Measurements from ENCODE around the gene POLE. TPM values are rescaled to one million over a fixed set of nuclear protein-coding genes. Genes with fewer than 3 reads are reported as not detected.

Gene POLE, protein sequence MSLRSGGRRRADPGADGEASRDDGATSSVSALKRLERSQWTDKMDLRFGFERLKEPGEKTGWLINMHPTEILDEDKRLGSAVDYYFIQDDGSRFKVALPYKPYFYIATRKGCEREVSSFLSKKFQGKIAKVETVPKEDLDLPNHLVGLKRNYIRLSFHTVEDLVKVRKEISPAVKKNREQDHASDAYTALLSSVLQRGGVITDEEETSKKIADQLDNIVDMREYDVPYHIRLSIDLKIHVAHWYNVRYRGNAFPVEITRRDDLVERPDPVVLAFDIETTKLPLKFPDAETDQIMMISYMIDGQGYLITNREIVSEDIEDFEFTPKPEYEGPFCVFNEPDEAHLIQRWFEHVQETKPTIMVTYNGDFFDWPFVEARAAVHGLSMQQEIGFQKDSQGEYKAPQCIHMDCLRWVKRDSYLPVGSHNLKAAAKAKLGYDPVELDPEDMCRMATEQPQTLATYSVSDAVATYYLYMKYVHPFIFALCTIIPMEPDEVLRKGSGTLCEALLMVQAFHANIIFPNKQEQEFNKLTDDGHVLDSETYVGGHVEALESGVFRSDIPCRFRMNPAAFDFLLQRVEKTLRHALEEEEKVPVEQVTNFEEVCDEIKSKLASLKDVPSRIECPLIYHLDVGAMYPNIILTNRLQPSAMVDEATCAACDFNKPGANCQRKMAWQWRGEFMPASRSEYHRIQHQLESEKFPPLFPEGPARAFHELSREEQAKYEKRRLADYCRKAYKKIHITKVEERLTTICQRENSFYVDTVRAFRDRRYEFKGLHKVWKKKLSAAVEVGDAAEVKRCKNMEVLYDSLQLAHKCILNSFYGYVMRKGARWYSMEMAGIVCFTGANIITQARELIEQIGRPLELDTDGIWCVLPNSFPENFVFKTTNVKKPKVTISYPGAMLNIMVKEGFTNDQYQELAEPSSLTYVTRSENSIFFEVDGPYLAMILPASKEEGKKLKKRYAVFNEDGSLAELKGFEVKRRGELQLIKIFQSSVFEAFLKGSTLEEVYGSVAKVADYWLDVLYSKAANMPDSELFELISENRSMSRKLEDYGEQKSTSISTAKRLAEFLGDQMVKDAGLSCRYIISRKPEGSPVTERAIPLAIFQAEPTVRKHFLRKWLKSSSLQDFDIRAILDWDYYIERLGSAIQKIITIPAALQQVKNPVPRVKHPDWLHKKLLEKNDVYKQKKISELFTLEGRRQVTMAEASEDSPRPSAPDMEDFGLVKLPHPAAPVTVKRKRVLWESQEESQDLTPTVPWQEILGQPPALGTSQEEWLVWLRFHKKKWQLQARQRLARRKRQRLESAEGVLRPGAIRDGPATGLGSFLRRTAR (N-terminal part only)
- 100 to 1,000 TPM; 117 to 123 TPM for total RNA-seq

DNA sequence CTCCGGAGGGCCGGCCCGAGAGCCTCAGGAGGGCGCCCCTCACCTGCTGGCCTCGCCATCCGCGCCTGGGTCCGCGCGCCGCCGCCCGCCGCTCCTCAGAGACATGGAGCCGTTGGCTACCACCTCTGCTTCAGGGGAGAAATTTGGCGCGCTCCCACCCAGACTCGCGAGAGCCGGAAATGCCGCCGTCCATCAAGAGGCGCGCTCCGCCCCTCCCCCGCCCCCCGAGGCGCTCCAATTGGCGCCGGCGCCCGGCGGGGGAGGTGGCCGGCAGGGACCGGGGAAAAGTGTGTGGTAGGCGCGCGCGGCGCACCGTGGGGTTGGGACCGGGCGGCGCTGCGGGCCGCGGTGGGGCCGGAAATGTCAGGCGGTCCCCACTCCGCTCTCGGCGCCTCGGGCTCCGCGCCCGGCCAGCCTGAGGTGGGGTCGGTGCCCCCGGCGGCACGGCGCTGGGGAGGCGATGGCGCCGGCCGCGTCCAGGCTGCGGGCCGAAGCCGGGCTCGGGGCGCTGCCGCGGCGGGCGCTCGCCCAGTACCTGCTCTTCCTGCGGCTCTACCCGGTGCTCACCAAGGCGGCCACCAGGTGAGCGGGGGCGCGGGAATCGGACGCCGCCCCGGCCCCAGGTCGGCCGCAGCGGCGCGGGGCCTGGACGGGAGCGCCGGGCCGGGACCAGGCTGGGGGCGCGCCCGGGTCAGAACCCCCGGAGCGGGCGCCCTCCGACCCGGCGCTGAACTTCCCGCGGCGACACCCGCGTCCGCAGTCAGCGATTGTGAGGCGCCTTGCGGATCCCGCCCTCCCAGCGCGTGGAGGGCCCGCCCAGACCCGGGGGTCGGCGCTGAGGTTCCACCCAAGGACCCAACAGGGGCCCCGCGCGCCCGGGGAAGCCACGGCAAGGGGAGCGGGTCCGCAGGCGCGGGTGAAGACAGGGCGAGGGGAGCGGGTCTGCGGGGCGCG is at the start of gene POLE, which contains the start of gene PXMP2:
TSS of gene POLE (minus strand) at position 132 of the 954 bp plus-strand sequence. CDS start at position 105, 27 bp downstream.
TSS of gene PXMP2 (plus strand) at position 377 of the 954 bp plus-strand sequence. CDS start at position 461, 84 bp downstream.
- peaks cover 17% of the 10 kb centered on the region for H3K4me1 Mint-ChIP-seq
- no peaks in the 10 kb centered on the region for H3K9me3 Mint-ChIP-seq
- no peaks in the 10 kb centered on the region for H3K27me3 Mint-ChIP-seq
- peak; percentile 95 for DNase-seq
- peaks cover 23% of the 10 kb centered on the region for H3K36me3 Mint-ChIP-seq
- H3K4me3 Mint-ChIP-seq: peak within 1 kb of the TSS; percentile 80
- H3K27ac Mint-ChIP-seq: peak within 1 kb of the TSS; percentile 75

DNA sequence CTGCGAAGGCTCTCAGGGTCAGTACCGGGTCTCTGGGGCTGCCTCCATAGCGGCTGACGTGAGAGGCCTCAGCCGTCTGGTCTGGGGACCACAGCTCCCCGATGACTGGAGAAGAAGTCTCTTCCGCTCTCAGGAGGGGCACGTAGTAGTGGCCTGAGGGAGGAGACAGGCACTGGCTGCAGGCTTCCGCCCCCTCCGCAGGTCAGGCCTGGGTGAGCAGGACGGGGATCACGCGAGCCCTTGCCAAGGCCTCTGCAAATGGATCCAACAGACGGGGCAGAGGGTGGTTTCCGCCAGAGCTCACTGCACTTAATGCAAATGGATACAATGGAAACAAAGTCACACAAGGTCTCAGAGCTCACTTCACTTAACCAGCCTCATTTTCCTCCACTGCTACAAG is 49.8 kb upstream of the POLE start:
- peaks cover 44% of the 10 kb centered on the region for H3K36me3 Mint-ChIP-seq
- H3K9me3 Mint-ChIP-seq: no peaks in the 10 kb centered on the region
- no peaks in the 10 kb centered on the region for H3K27me3 Mint-ChIP-seq
- no peak overlapping the region for H3K4me3 Mint-ChIP-seq
- H3K4me1 Mint-ChIP-seq: peaks cover 3% of the 10 kb centered on the region
- DNase-seq: no peak
- no peak overlapping the region for H3K27ac Mint-ChIP-seq

DNA sequence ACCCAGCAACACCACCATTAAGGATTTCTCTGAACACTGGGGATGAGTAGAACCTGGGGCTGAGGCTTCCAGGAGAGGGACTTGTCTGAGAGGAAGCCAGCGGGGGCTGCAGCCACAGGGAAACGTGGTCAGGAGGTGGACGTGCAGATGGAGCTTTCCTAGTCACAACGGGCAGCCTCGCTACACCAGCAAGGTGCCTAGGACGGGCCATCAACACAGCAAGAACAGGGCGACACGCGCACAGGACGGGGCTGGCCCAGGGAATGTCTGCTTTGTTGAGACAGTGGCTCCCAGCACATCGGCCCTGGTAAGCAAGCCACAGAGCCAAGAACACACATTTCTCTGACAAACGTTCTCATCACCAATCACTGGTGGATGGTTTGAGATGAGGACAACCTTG is 49.2 kb upstream of the POLE start:
- Mint-ChIP-seq H3K36me3 (peaks cover 48% of the 10 kb centered on the region), H3K4me3 (no peak overlapping the region), H3K9me3 (no peaks in the 10 kb centered on the region), H3K27me3 (no peaks in the 10 kb centered on the region), H3K4me1 (peaks cover 1% of the 10 kb centered on the region), H3K27ac (no peak overlapping the region)
- no peak for DNase-seq

DNA sequence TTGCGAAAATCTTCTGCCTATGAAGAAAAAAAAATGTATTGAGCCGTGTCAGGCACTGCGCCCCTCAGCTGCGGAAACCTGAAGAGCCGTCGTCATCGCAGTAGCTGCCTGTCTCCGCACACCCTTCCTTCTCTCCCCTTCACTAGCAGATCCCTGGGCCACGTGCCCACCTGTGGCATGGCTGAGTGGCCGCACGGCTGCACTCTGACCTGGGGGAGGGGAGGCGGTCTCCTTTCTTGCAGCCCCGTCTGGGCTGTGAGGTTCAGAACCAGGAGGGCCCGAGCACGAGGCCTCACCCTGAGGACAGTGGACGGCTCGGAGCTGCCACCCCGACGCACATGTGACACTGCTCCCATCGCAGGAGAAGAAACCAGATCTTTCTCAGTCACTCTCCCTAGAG is 48.4 kb upstream of the POLE start:
- no peaks in the 10 kb centered on the region for H3K9me3 Mint-ChIP-seq
- no peak for DNase-seq
- no peaks in the 10 kb centered on the region for H3K27me3 Mint-ChIP-seq
- no peak overlapping the region for H3K4me3 Mint-ChIP-seq
- peaks cover 49% of the 10 kb centered on the region for H3K36me3 Mint-ChIP-seq
- H3K27ac Mint-ChIP-seq: no peak overlapping the region
- peaks cover 1% of the 10 kb centered on the region for H3K4me1 Mint-ChIP-seq

DNA sequence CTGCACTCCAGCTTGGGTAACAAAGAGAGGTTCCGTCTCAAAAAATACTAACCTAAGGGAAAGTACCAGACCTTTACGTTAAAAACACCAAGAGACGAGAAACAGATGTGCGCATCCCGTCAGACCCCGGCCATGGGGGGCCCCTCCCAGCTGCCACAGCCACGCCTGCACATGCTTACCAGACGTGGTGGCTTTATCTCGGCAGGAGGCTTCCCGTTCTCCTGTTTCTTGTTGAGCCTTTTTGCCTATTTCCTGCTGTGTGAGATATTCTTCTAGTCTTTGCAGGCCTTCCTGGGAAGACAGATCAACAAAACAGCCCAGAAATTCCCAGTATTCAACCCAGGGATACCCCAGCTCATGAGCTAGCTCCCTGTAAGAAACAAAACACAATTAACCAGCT is 47.1 kb upstream of the POLE start:
- peaks cover 3% of the 10 kb centered on the region for H3K4me1 Mint-ChIP-seq
- H3K36me3 Mint-ChIP-seq: peaks cover 58% of the 10 kb centered on the region
- no peak overlapping the region for H3K27ac Mint-ChIP-seq
- H3K4me3 Mint-ChIP-seq: no peak overlapping the region
- no peaks in the 10 kb centered on the region for H3K27me3 Mint-ChIP-seq
- DNase-seq: no peak
- H3K9me3 Mint-ChIP-seq: no peaks in the 10 kb centered on the region

DNA sequence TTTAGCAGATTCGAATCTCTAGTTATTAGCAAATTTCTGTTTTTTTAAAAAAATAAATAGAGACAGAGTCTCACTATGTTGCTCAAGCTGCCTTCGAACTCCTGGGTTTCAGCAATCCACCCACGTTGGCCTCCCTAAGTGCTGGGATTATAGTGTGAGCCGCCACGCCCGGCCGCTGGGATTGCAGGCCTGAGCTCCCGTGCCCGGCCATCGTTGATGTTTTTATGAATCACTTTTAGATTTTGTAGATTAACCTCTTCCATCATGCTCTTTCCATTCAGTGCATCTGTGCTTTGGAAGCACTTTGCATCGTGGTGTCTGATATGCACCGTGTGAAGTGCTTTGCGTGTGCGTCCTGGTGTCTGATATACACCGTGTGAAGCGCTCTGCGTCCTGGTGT is 44.4 kb upstream of the POLE start:
- Mint-ChIP-seq H3K27ac (no peak overlapping the region), H3K9me3 (no peaks in the 10 kb centered on the region), H3K4me3 (no peak overlapping the region), H3K4me1 (peaks cover 2% of the 10 kb centered on the region), H3K27me3 (no peaks in the 10 kb centered on the region), H3K36me3 (peaks cover 64% of the 10 kb centered on the region)
- no peak for DNase-seq

DNA sequence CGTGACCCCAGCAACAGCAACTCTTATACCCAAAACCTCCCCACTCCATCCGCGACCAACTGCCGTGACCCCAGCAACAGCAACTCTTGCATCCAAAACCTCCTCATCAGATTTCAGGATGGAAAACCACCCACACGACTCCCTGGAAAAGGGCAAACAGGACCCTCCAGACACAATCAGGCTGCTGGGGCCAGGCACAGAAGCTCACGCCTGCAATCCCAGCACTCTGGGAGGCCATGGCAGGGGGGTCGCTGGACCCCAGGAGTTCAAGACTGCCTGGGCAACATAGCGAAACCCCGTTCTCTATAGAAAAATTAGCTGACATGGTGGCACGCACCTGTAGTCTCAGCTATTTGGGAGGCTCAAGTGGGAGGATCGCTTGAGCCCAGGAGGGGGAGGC is 43.2 kb upstream of the POLE start:
- DNase-seq: no peak
- no peak overlapping the region for H3K27ac Mint-ChIP-seq
- no peaks in the 10 kb centered on the region for H3K27me3 Mint-ChIP-seq
- no peaks in the 10 kb centered on the region for H3K9me3 Mint-ChIP-seq
- no peak overlapping the region for H3K4me3 Mint-ChIP-seq
- H3K4me1 Mint-ChIP-seq: peaks cover 2% of the 10 kb centered on the region
- H3K36me3 Mint-ChIP-seq: peaks cover 60% of the 10 kb centered on the region

DNA sequence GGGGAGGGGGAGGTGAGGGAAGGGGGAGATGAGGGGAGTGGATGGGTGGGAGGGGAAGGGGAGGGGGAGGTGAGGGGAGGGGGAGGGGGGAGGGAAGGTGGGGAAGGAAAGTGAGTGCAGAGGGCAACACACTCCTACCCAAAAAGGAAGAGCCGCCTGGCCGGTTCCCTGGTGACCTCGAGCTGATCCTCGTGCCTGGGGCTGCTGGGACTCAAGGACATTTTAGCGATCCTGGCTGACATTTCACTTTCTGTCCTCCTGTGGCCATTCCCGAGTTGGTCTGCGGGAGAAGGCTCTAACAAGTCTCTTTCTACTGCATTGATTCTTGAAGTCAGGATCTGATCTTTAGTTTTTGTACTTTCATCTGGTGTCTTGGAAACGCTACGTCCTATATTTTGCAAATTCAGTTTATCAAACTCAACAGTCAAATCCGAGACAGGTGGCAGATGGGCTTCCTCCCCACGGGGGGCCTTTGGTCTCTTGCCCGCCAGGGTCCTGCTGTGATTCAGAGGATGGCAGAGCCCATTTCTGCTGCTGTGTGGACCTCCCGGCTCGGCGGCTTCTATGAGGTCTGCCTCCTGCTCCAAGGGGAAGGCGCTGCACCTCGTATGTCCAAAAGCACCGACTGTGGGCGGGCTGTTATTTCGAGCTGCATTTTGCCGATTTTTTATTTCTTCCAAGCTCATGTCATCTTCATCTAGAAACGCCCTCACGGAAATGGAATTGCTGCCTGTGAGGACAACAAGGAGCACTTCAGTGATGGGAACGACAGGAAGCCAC is 42.6 kb upstream of the POLE start:
- H3K36me3 Mint-ChIP-seq: peaks cover 57% of the 10 kb centered on the region
- no peak overlapping the region for H3K4me3 Mint-ChIP-seq
- peaks cover 2% of the 10 kb centered on the region for H3K4me1 Mint-ChIP-seq
- no peaks in the 10 kb centered on the region for H3K27me3 Mint-ChIP-seq
- H3K9me3 Mint-ChIP-seq: no peaks in the 10 kb centered on the region
- peak overlapping the region; percentile 22 for H3K27ac Mint-ChIP-seq
- no peak for DNase-seq

DNA sequence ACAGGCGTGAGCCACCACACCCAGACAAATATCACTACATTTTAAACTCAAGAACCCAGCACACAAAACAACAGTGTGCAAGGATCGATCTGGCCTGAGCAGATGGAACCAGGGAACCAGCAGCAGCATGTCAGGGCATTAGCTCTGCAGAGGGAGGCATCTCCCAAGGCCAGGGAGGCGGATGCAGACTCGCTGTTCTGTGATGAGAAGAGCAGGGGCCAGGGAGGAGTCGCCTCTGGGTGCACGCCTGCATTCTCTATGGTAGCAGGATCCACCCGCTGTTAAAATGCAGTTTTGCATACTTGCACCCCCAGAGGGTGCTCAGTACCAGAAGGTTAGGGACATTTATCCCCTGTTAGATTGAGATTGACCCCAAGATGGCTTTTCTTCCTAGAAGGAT is 41.4 kb upstream of the POLE start:
- DNase-seq: no peak
- no peak overlapping the region for H3K4me3 Mint-ChIP-seq
- H3K27ac Mint-ChIP-seq: peak overlapping the region; percentile 65
- no peaks in the 10 kb centered on the region for H3K27me3 Mint-ChIP-seq
- H3K9me3 Mint-ChIP-seq: no peaks in the 10 kb centered on the region
- H3K4me1 Mint-ChIP-seq: peaks cover 6% of the 10 kb centered on the region
- H3K36me3 Mint-ChIP-seq: peaks cover 54% of the 10 kb centered on the region

DNA sequence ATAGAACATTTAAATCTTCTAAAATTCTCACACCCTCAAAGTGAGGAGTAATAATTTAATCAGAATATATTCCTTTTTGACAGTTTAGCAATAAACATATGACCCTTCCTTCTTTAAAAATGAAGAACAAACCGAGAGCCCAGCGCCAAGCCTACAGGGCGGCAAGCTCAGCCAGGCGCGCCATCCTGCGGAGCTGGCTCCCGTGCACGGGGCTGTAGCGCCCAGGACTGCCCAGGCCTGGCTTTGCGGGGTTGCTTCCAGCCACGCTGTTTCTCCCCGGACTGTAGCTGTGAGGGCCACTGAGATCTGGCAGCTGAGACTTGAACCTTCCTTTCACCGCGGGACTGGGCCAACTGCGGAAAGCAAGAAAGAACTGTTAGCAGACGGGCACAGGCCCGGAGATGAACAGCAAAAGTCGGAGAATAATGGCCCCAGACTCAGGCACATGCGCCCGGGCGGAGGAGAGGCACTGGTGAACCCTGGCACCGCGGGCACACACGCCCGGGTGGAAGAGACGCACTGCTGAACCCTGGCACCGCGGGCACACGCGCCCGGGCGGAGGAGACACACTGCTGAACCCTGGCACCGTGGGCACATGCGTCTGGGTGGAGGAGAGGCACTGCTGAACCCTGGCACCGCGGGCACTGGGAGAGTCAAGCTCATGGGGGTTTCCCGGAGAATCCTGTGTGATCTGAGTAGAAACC is 40.1 kb upstream of the POLE start:
- Mint-ChIP-seq H3K27me3 (no peaks in the 10 kb centered on the region), H3K27ac (no peak overlapping the region), H3K4me3 (no peak overlapping the region), H3K4me1 (peaks cover 6% of the 10 kb centered on the region), H3K9me3 (no peaks in the 10 kb centered on the region), H3K36me3 (peaks cover 46% of the 10 kb centered on the region)
- no peak for DNase-seq

DNA sequence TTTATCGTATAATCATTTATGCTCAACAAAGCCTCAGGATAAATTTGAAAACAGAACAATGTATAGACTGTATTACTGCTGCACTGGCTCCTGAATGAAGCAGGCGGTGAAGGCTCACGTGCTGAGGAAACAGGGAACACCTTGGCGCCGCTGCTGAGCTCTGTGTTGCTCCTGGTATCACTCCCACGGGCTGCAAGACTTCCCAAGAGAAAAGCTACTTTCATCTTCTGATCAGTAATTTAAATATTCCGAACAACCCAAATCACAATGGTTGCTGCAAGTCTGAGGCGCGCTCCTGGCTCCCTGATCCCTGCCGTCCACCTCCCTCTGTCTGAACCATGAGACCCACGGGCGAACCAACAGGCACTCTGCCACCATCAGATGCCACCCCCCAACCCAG is 39.2 kb upstream of the POLE start:
- no peak for DNase-seq
- Mint-ChIP-seq H3K4me1 (peaks cover 6% of the 10 kb centered on the region), H3K27ac (no peak overlapping the region), H3K9me3 (no peaks in the 10 kb centered on the region), H3K36me3 (peaks cover 44% of the 10 kb centered on the region), H3K4me3 (no peak overlapping the region), H3K27me3 (no peaks in the 10 kb centered on the region)

DNA sequence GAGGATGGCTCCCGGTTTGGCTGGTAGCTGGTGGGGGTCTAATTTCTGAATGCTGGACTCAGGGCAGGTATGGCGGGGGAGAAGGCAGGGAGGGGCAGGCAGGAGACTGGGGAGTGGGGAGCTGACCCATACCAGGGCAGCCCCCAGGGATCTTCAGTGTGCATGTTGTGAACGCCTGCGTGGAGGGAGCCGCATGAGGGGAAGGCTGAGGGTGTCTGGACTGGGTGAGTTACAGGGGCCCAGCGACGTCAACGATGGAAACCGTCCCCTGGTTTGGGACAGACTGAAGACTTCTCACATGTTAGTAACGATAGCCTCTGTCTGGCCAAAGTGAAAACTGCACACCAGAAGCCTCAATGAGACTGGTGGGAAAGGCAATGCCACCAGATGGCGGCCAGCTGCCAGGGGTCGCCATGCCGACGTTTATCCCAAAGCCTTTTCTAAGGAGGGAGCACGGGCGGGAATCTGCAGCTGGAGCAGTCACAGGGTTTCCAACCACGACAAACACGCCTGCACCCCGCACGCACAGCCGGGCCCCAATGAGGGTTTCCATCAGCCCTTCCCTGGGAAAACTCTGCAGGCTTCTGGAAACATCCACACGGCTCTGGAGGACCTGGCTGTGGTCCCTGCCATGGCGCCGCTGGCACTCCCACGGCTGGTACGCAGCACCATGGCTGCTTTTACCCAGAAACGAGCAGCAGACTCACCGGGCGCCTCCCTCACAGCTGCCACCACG is 37.5 kb upstream of the POLE start:
- H3K4me1 Mint-ChIP-seq: peaks cover 5% of the 10 kb centered on the region
- peak overlapping the region; percentile 63 for H3K27ac Mint-ChIP-seq
- no peaks in the 10 kb centered on the region for H3K9me3 Mint-ChIP-seq
- peaks cover 37% of the 10 kb centered on the region for H3K36me3 Mint-ChIP-seq
- H3K27me3 Mint-ChIP-seq: no peaks in the 10 kb centered on the region
- H3K4me3 Mint-ChIP-seq: no peak overlapping the region
- DNase-seq: no peak

Measured in activated naive CD8-positive, alpha-beta T cell treated with anti-CD3 and anti-CD28 coated beads for 36 hours (primary cell).